Mucosa of stomach (tissue), 1 donor: ENCODE data around the gene P2RX3.
"Not testable (repeated sequence)": the region's sequence is repeated elsewhere in the genome, so short reads cannot be mapped to it uniquely, and the experiment has no call there.

Experiments used
- H3K27me3 ChIP-seq: one replicate; pipeline ENCODE4 v1.7.0; 2013; ENCODE audit warnings: mild to moderate bottlenecking, low read length; ENCODE audit not compliant: control insufficient read depth, insufficient read depth
- H3K36me3 ChIP-seq: one replicate; pipeline ENCODE4 v1.7.0; 2013; ENCODE audit warnings: low read length; ENCODE audit not compliant: control insufficient read depth, insufficient read depth
- H3K4me1 ChIP-seq: one replicate; pipeline ENCODE4 v1.7.0; 2013; ENCODE audit warnings: mild to moderate bottlenecking, low read length; ENCODE audit not compliant: control insufficient read depth, insufficient read depth
- H3K4me3 ChIP-seq: one replicate; pipeline ENCODE4 v1.7.0; 2013; ENCODE audit warnings: low read length
- H3K9ac ChIP-seq: one replicate; pipeline ENCODE4 v1.7.0; 2013; ENCODE audit warnings: mild to moderate bottlenecking, low read length, moderate library complexity
- H3K9me3 ChIP-seq: one replicate; pipeline ENCODE4 v1.7.0; 2013; ENCODE audit warnings: mild to moderate bottlenecking, low read length, moderate library complexity; ENCODE audit not compliant: control insufficient read depth
- donor health status: Pancreatic carcinoma.

The P2RX3 gene

DNA sequence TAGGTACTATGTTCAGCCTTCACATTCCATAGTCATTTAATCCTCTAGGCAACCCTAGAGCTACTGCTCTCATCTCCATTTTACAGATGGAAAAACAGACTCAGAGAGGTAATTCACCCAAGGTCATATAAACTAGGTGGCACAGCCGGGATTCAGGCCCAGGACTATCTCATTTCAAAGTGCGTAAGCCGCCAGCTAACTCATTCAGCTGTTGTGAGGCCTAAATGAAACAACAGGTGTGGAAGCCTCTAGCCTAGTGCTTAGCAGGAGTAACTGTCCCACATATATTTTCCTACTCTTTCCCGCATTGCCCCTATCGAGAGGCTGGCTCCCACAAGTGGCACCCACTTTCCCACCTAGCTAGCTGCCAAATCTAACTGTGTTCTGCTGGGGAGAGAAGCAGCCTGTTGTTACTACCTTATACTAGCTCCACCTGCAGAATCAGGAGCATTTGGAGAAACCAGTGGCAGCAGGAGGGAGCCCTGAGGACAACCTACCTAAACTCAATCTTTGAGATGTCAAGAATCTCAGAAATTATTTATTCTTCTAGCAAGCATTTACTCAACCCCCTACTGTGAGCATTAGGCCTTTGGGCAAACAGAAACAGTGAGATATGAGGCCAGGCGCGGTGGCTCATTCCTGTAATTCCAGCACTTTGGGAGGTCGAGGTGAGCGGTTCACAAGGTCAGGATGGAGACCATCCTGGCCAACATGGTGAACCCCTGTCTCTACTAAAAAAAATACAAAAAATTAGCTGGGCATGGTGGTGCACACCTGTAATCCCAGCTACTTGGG, 21.9 kb downstream of the P2RX3 start:
- no peak overlapping the region for H3K9ac ChIP-seq
- H3K4me3 ChIP-seq = no peak overlapping the region
- no peaks in the 10 kb centered on the region for H3K36me3 ChIP-seq
- no peaks in the 10 kb centered on the region for H3K9me3 ChIP-seq
- H3K4me1 ChIP-seq = no peaks in the 10 kb centered on the region
- H3K27me3 ChIP-seq = peaks cover 6% of the 10 kb centered on the region

DNA sequence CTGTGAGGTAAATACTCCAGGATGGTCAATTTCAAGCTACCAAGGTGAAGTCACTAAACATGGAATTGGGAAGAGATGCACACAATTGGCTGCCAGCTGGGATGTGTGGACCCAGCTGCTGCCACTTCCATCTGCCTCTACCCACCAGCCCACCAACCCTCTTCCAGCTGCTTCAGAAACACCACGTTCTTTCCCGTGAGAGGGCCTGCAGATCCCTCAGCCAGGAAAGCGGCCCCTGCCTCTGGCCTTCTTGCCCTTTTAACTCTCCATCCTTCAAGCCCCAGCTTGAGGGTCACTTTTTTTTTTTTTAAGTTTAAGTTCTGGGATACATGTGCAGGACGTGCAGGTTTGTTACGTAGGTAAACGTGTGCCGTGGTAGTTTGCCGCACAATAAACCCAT, 22.8 kb downstream of the P2RX3 start:
- H3K9me3 ChIP-seq = no peaks in the 10 kb centered on the region
- no peak overlapping the region for H3K9ac ChIP-seq
- no peaks in the 10 kb centered on the region for H3K36me3 ChIP-seq
- no peaks in the 10 kb centered on the region for H3K4me1 ChIP-seq
- peaks cover 6% of the 10 kb centered on the region for H3K27me3 ChIP-seq
- no peak overlapping the region for H3K4me3 ChIP-seq

DNA sequence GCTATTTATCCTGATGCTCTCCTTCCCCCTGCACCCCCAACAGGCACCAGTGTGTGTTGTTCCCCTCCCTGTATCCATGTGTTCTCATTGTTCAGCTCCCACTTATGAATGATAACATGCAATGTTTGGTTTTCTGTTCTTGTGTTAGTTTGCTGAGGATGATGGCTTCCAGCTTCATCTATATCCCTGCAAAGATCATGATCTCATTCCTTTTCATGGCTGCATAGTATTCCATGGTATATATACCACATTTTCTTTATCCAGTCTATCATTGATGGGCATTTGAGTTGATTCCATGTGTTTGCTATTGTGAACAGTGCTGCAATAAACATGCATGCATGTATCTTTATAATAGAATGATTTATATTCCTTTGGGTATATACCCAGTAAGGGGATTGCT, 23.3 kb downstream of the P2RX3 start:
- not testable (repeated sequence) for H3K27me3 ChIP-seq, H3K4me1 ChIP-seq, H3K9me3 ChIP-seq, H3K9ac ChIP-seq, H3K36me3 ChIP-seq, H3K4me3 ChIP-seq

DNA sequence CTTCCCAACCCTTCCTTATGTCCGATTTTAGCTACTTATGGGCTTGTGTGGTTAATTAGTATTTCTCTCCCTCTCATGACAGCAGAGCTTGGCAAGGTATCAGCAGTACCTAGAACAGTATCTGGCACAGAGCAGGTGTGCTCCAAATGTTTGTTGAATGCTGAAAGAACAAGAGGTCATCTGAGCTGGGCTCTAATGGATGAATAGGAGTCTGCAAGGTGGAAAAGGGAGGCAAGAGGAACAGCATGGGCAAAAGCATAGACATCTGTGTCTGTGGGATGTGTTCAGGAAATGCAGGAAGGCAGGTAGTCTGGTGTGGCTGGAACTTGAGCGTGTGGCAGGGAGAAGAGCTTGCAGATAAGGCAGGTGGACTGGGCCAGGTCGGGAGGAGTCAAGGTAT, 23.8 kb downstream of the P2RX3 start:
- Histone ChIP-seq H3K9ac (no peak overlapping the region), H3K36me3 (no peaks in the 10 kb centered on the region), H3K4me1 (no peaks in the 10 kb centered on the region), H3K27me3 (peaks cover 6% of the 10 kb centered on the region), H3K9me3 (no peaks in the 10 kb centered on the region), H3K4me3 (no peak overlapping the region)

DNA sequence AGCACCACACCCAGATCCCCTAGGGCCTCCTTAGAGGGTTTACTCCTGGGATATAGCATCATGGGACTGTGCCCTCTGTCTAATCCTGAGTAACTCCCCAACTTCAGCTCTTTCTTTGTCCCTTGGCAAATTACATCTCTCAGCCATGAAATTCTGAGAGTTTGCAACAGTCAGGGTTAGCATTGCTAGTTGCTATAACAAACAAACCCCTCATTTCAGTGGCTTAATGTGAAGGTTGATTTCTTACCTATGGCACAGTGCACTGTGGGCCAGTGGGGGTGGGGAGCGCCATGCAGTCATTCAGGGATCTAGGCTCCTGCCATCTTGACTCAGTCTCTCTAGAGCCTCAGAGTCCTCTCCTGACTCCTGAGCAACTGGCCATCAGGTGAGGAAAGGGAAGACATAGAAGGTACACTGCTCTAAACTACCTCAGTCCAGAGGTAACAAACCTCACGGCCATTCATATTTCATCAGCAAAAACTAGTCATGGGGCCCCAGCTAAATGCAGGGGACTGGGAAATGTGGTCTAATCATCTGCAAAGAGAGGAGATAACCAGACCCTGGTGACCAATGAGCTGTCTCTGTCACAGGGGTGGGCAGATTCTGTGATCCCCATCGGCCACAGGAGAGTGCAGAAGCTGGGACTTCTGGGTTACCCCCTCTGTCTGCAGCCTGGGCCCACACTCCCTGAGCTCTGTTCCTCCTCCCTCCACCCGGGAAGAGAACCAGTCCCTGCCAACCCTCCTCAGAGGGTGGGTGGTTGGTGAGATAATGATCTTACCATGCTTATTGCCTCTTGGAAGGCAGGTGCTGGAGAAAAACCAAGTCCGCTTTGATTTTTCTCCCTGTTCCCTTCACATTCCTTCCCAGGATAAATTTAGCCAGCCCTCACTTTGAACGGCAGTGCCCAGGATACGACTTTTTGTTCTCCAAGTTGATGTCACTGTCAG, 25.3 kb downstream of the P2RX3 start:
- no peaks in the 10 kb centered on the region for H3K36me3 ChIP-seq

DNA sequence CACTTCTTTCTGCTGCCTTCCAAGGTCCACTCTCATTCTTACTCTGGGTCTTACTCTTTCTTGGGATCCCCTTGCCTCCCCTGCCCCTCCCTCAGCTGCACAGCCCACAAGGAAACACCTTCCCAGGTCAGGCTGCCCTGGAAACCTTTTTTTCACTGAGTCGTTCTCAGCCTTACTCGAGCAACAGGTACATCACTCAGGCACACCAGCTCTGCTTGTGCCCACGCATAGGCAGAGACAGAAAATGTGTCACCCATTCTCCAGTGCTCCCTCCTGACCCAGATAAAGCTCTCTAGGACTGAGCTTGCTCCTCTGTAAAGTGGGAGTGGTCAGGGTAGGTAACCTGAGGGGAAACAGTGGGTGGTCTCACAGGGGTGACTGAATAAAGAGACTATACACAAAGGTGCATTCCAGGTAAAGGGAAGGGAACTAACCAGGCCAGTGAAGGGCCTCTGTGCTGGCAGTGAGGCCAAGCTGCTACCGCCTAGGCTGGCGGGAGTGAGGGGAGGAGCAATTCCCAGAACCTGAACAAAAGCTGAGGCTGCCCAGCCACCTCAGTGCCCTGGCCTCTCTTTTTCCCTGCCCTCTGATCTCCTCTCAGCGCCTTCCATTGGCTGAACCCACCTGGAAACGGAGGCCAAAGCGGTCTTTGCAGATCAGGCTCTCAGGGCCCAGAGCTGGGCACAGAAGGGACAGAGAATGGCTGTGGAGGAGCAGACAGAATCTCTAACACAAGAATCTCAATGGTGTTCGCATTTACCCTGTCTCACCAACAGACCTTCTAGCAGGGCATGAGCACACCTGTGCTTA, 26.9 kb downstream of the P2RX3 start:
- Histone ChIP-seq H3K9ac (no peak overlapping the region), H3K27me3 (peaks cover 6% of the 10 kb centered on the region), H3K4me1 (no peaks in the 10 kb centered on the region), H3K36me3 (no peaks in the 10 kb centered on the region), H3K9me3 (no peaks in the 10 kb centered on the region), H3K4me3 (no peak overlapping the region)

More for the DNA sequence above, 25.3 kb downstream of the P2RX3 start:
- H3K9ac ChIP-seq = no peak overlapping the region
- no peak overlapping the region for H3K4me3 ChIP-seq
- H3K4me1 ChIP-seq = no peaks in the 10 kb centered on the region
- H3K9me3 ChIP-seq = no peaks in the 10 kb centered on the region
- H3K27me3 ChIP-seq = peaks cover 6% of the 10 kb centered on the region

DNA sequence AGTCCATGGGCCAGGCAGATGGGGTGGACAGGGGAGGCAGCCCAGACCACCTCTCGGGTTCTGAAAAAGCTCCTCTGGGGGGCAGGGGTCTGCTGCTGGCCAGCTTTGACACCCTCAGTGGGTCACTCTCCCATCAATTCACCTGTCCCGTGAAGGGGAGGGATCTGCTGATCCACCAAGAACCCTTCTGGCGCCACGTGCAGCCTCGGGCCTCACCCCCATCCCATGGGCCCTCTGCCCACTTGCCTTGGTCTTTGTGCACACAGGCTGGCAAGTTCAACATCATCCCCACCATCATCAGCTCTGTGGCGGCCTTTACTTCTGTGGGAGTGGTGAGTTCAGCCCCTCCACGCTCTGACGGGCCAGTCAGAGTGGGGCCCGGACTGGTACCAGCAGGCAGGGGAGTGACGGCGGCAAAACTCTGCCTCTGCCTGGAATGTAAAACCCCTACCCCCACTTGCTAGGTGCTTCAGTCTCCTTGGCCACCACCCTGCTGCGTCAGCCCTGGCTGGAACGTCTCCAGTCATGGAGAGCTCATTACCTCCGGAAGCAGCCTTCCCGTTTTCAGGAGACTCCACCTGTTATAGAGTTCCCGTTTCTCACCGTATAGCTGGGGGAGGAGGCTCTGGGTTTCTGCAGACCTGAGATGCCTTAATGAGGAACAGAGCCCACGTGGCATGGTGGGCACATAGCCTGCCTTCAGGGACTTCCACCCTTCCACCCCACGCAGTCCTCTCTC, 30.1 kb downstream of the P2RX3 start:
- Histone ChIP-seq H3K36me3 (no peaks in the 10 kb centered on the region), H3K9me3 (no peaks in the 10 kb centered on the region), H3K4me1 (no peaks in the 10 kb centered on the region), H3K27me3 (peaks cover 6% of the 10 kb centered on the region), H3K9ac (no peak overlapping the region), H3K4me3 (no peak overlapping the region)

DNA sequence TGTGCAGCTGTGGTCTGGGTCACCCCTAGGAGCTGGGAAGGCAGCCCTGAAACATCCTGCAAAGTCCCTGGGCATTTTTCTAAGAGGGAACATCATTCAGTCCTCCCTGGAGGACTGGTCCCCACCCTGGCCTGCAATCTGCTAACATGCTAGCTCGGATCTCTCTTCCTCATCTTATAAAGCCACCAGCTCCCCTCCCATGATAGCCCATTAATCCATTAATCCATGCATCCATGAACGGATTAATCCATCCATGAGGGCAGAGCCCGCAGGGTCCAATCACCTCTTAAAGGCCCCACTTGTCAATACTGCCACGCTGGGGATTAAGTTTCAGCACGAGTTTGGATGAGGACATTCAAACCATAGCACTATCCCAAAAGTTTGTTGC, 30.7 kb downstream of the P2RX3 start:
- no peak overlapping the region for H3K4me3 ChIP-seq
- H3K4me1 ChIP-seq = no peaks in the 10 kb centered on the region
- no peak overlapping the region for H3K9ac ChIP-seq
- no peaks in the 10 kb centered on the region for H3K9me3 ChIP-seq
- H3K36me3 ChIP-seq = no peaks in the 10 kb centered on the region
- peaks cover 3% of the 10 kb centered on the region for H3K27me3 ChIP-seq

DNA sequence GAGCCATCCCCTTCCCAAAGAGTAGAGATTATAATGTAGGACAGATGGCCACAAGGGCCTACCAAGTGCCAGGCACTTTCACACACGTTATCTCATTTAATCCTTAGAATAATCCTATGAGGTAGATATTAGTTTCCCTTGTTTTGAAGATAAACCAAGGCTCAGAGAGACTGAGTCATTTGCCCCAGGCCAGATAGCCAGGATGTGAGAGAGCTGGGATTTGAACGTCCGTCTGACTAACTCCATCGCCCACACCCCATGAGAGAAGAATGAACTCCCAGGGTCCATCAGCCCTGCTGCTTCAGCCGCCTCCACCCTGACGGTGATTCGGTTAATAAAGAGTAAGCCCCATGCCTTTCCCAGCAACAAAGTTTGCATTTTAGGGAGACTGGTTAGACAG, 32.1 kb downstream of the P2RX3 start:
- Histone ChIP-seq H3K36me3 (no peaks in the 10 kb centered on the region), H3K9ac (no peak overlapping the region), H3K4me1 (no peaks in the 10 kb centered on the region), H3K27me3 (no peaks in the 10 kb centered on the region), H3K9me3 (no peaks in the 10 kb centered on the region), H3K4me3 (no peak overlapping the region)

DNA sequence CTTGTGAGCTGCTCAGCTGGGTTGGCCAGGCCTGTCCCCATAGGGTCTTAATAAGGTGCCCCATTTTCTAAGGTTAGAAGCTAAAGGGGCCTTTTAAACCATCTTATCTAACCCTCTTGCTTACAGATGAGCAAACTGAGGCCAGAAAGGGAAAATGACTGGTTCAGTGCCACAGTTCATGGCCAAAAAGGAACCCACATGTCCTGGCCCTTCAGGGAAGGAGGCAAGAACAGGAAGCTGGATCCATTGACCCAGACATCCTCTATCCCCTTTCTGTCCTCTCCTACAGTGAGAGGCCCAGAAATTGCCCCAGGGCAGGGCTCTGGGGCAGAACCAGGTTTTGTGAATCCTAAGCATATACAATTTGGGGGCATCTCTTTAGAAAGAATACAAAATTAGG, 32.8 kb downstream of the P2RX3 start:
- H3K9ac ChIP-seq = no peak overlapping the region
- no peaks in the 10 kb centered on the region for H3K27me3 ChIP-seq
- H3K36me3 ChIP-seq = no peaks in the 10 kb centered on the region
- no peaks in the 10 kb centered on the region for H3K9me3 ChIP-seq
- no peak overlapping the region for H3K4me3 ChIP-seq
- no peaks in the 10 kb centered on the region for H3K4me1 ChIP-seq

DNA sequence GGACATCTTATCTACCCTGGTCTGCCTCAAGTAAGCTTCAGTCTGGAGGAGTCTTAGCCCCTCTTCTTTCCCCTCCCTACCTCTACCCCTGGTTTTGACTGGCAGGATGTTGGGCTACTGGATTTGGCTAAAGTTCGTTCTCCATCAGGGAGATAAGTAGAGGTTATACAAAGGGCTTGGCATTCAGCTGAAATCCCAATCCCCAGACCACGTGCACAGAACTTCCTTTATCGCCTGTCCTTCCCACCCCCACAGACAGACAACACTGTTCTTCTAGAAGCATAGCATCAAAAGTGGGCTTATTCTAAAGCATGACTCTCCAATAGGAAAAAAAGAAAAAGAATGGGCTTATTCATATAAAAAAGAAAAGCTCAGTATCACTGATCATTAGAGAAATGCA, 35.0 kb downstream of the P2RX3 start:
- H3K27me3 ChIP-seq = no peaks in the 10 kb centered on the region
- no peaks in the 10 kb centered on the region for H3K36me3 ChIP-seq
- H3K4me3 ChIP-seq = no peak overlapping the region
- no peaks in the 10 kb centered on the region for H3K4me1 ChIP-seq
- no peak overlapping the region for H3K9ac ChIP-seq
- no peaks in the 10 kb centered on the region for H3K9me3 ChIP-seq
